ENCODE measurements around the gene MEGF9.

GRCh38 chr9:120713257-120714087 is 798 bp downstream of the MEGF9 start:
- TF ChIP-seq CTCF (conservative IDR thresholded peaks at IDR 0.05; ENCODE audit: low read depth, low read length) = no peak
- no peak for TF ChIP-seq EZH2 (IDR thresholded peaks at IDR 0.05; ENCODE audit: borderline replicate concordance, low read depth, low read length, poor library complexity, severe bottlenecking)
